Karpas-422 (cell line): Measurements from ENCODE around the gene LTK. TPM values are rescaled to one million over a fixed set of nuclear protein-coding genes. Genes with fewer than 3 reads are reported as not detected.

Experiments used
- DNase-seq: peaks from one replicate; pipeline ENCODE4 v3.0.0-alpha.2; 2015
- H2AFZ ChIP-seq: fragments of 200-600 bp; sonication (generic); 2 replicates; pipeline ENCODE4 v1.6.1; 2014; ENCODE audit warnings: antibody characterized with exemption, low read length, mixed read lengths
- H3K27ac ChIP-seq: fragments of 200-600 bp; sonication (generic); 2 replicates; pipeline ENCODE4 v1.5.1; 2014; ENCODE audit warnings: mild to moderate bottlenecking, low read length, moderate library complexity
- H3K27me3 ChIP-seq: fragments of 200-600 bp; sonication (generic); 2 replicates; pipeline ENCODE4 v1.6.1; 2014; ENCODE audit warnings: low read length, mixed read lengths
- H3K36me3 ChIP-seq: fragments of 200-600 bp; sonication (generic); 2 replicates; pipeline ENCODE4 v1.6.1; 2014; ENCODE audit warnings: low read length, mixed read lengths; ENCODE audit not compliant: insufficient read depth
- H3K4me1 ChIP-seq: fragments of 200-600 bp; sonication (generic); 2 replicates; pipeline ENCODE4 v1.6.1; 2014; ENCODE audit warnings: mild to moderate bottlenecking, low read length, mixed read lengths
- H3K4me2 ChIP-seq: fragments of 200-600 bp; sonication (generic); 2 replicates; pipeline ENCODE4 v1.6.1; 2014; ENCODE audit warnings: low read length, low read depth, mild to moderate bottlenecking; ENCODE audit not compliant: poor library complexity, severe bottlenecking
- H3K4me3 ChIP-seq: fragments of 200-600 bp; sonication (generic); 2 replicates; pipeline ENCODE4 v1.5.1; 2014; ENCODE audit warnings: mild to moderate bottlenecking, antibody characterized with exemption, low read length, mixed read lengths
- H3K79me2 ChIP-seq: fragments of 200-600 bp; sonication (generic); 2 replicates; pipeline ENCODE4 v1.6.1; 2014; ENCODE audit warnings: mild to moderate bottlenecking, low read length, mixed read lengths
- H3K9ac ChIP-seq: fragments of 200-600 bp; sonication (generic); 2 replicates; pipeline ENCODE4 v1.6.0; 2014; ENCODE audit warnings: low read length
- H3K9me2 ChIP-seq: fragments of 200-600 bp; sonication (generic), shearing (Covaris generic); replicated peaks from 2 replicates; pipeline ENCODE4 v1.6.0; 2014; ENCODE audit warnings: mild to moderate bottlenecking, low read length, moderate library complexity; ENCODE audit not compliant: insufficient read depth
- H3K9me3 ChIP-seq: fragments of 300-700, 200-600 bp; sonication (generic); 2 replicates; pipeline ENCODE4 v1.6.1; 2014; ENCODE audit warnings: low read length, mixed read lengths
- H4K20me1 ChIP-seq: fragments of 200-600 bp; sonication (generic); 2 replicates; pipeline ENCODE4 v1.6.1; 2014; ENCODE audit warnings: mild to moderate bottlenecking, antibody characterized with exemption, low read length, low read depth; ENCODE audit not compliant: insufficient read depth
- total RNA-seq: library from RNA; depleted of rRNA; stranded (reverse); fragments of >200 nt; shearing (Covaris generic); gene quantifications from 2 replicates; pipeline ENCODE4 v1.2.3, GENCODE V29; 2014; ENCODE audit warnings: low replicate concordance; rRNA removed

LTK gene
- total RNA-seq, 1 experiment from 2014 or later: 0.78 TPM

DNA sequence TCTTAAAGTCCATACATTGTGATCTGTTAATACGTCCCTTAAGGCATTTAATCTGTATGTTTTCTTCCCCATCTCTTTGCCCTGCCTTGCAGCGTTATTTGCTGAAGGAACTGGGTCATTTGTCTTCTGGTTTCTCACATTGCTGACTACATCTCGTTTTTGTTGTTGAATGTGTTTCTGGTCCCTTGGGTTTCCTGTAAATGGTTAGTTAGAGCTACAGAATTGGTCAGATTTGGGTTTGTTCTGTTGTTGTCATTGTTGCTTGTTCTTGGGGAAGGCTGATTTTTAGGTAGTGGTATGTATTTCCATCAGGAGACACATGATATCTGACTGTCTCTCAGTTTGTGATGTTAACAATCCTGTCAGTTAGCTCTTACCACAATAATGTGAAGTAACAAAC is 46.9 kb downstream of the LTK start:
- no peaks in the 10 kb centered on the region; the same call in 1 of the 2 replicates for H4K20me1 ChIP-seq
- no peak overlapping the region for H3K9ac ChIP-seq
- no peaks in the 10 kb centered on the region for H3K27me3 ChIP-seq
- DNase-seq: no peak
- H3K9me2 ChIP-seq: no peaks in the 10 kb centered on the region
- H2AFZ ChIP-seq: no peak overlapping the region
- no peak overlapping the region for H3K4me3 ChIP-seq
- H3K4me2 ChIP-seq: no peak overlapping the region
- H3K79me2 ChIP-seq: peaks cover 20% of the 10 kb centered on the region
- no peak overlapping the region for H3K27ac ChIP-seq
- peaks cover 45% of the 10 kb centered on the region for H3K36me3 ChIP-seq
- no peaks in the 10 kb centered on the region for H3K9me3 ChIP-seq
- peaks cover 5% of the 10 kb centered on the region for H3K4me1 ChIP-seq

DNA sequence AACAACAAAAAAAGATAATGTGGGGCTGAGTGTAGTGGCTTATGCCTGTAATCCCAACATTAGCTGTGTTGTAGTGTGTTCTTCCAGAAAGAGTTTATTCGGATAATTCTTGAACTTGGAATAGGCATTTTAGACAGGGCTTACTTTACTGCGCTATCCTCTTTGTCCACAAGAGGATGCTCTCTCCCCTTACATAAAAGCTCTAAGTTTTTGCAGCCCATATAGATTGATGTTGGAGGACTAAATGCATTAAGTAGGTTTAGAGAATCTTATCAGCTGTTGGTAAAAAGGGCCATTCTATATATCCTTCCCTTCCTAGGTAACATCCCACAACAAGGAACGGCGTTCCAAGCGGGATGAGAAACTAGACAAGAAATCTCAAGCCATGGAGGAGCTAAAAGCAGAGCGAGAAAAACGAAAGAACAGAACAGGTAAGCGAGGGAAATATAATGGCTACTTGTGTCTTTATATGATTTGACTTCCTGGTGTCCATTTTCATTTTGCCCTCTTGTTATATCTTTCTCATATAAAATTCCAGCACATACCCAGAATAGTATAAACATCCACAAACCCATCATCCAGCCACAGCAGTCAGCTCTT is 47.7 kb downstream of the LTK start:
- peak; percentile 80 for DNase-seq
- no peak overlapping the region for H2AFZ ChIP-seq
- no peak overlapping the region for H3K4me3 ChIP-seq
- H4K20me1 ChIP-seq: no peaks in the 10 kb centered on the region; the same call in 1 of the 2 replicates
- H3K27me3 ChIP-seq: no peaks in the 10 kb centered on the region
- peaks cover 41% of the 10 kb centered on the region; the same call in 1 of the 2 replicates for H3K36me3 ChIP-seq
- no peak overlapping the region for H3K27ac ChIP-seq
- H3K9ac ChIP-seq: no peak overlapping the region
- no peak overlapping the region for H3K4me2 ChIP-seq
- no peaks in the 10 kb centered on the region for H3K9me3 ChIP-seq
- H3K79me2 ChIP-seq: peaks cover 20% of the 10 kb centered on the region
- peaks cover 5% of the 10 kb centered on the region for H3K4me1 ChIP-seq
- H3K9me2 ChIP-seq: no peaks in the 10 kb centered on the region

DNA sequence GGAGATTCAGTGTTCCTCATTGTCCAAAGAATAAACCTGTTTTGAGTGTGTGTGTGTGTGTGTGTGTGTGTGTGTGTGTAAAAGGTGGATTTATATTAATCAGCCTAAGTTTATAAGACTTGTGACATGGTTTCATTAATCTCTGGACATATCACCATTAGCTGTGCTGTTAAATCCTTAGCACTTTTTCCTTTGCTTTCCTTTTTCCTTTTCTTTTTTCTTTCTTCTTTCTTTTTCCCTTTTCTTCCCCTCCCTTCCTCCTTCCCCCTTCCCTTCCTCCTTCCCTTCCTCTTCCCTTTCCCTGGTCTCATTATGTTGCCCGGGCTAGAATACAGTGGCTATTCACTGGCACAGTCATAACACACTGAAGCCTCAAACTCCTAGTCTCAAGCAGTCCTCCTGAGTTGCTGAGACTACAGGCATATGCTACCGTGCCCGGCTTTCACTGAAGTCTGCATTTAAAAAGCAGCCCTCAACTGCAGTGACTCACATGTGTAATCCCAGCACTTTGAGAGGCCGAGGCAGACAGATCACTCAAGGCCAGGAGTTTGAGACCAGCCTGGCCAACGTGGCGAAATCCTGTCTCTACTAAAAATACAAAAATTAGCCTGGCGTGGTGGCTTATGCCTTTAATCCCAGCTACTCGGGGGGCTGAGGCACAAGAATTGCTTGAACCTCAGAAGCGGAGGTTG is 48.6 kb downstream of the LTK start:
- Histone ChIP-seq H3K9ac (no peak overlapping the region), H3K4me3 (no peak overlapping the region), H3K4me1 (peaks cover 5% of the 10 kb centered on the region), H2AFZ (no peak overlapping the region), H3K27ac (no peak overlapping the region), H3K79me2 (peaks cover 23% of the 10 kb centered on the region), H3K4me2 (no peak overlapping the region), H4K20me1 (no peaks in the 10 kb centered on the region; the same call in 1 of the 2 replicates), H3K9me3 (no peaks in the 10 kb centered on the region), H3K27me3 (no peaks in the 10 kb centered on the region), H3K36me3 (peaks cover 38% of the 10 kb centered on the region; the same call in 1 of the 2 replicates), H3K9me2 (no peaks in the 10 kb centered on the region)
- no peak for DNase-seq

- H3K79me2 ChIP-seq: peaks cover 23% of the 10 kb centered on the region
- H3K27me3 ChIP-seq: no peaks in the 10 kb centered on the region
- H3K9me3 ChIP-seq: no peaks in the 10 kb centered on the region
- no peaks in the 10 kb centered on the region; the same call in 1 of the 2 replicates for H4K20me1 ChIP-seq
- H3K4me2 ChIP-seq: no peak overlapping the region
- H3K4me3 ChIP-seq: no peak overlapping the region
- H3K36me3 ChIP-seq: peaks cover 41% of the 10 kb centered on the region
- no peak overlapping the region for H2AFZ ChIP-seq
- H3K27ac ChIP-seq: no peak overlapping the region
- no peak for DNase-seq
- H3K9me2 ChIP-seq: no peaks in the 10 kb centered on the region
- H3K9ac ChIP-seq: no peak overlapping the region
- peaks cover 5% of the 10 kb centered on the region for H3K4me1 ChIP-seq
These were observed 51.4 kb downstream of the LTK start for GRCh38 chr15:41462084-41462795.

Other genes with a start within 250 kb of the LTK start
- gene OIP5, start 181.2 kb downstream of the LTK start, total RNA-seq: 7.7 and 13.1 TPM in 2 replicates
- gene NUSAP1, start 180.9 kb downstream of the LTK start, total RNA-seq: 115 and 213 TPM in 2 replicates
- gene NDUFAF1, start 111.3 kb downstream of the LTK start, total RNA-seq: 22.6 and 24.7 TPM in 2 replicates
- 25.7 and 33.5 TPM in 2 replicates for gene RTF1, start 96.7 kb downstream of the LTK start, total RNA-seq
- not detected in 2 replicates for gene ITPKA, start 20.0 kb downstream of the LTK start, total RNA-seq
- 17.4 and 26.2 TPM in 2 replicates for gene RPAP1, start 30.4 kb upstream of the LTK start, total RNA-seq
- gene TYRO3, start 45.4 kb upstream of the LTK start, total RNA-seq: 0.37 and 1.1 TPM in 2 replicates
- 40.0 and 68.1 TPM in 2 replicates for gene MGA, start 146.6 kb upstream of the LTK start, total RNA-seq